Measurements from ENCODE around the gene SAMD4B. TPM values are rescaled to one million over a fixed set of nuclear protein-coding genes. Genes with fewer than 3 reads are reported as not detected.

SAMD4B gene
- total RNA-seq, 1 experiment from 2014 or later, result 135 TPM

DNA sequence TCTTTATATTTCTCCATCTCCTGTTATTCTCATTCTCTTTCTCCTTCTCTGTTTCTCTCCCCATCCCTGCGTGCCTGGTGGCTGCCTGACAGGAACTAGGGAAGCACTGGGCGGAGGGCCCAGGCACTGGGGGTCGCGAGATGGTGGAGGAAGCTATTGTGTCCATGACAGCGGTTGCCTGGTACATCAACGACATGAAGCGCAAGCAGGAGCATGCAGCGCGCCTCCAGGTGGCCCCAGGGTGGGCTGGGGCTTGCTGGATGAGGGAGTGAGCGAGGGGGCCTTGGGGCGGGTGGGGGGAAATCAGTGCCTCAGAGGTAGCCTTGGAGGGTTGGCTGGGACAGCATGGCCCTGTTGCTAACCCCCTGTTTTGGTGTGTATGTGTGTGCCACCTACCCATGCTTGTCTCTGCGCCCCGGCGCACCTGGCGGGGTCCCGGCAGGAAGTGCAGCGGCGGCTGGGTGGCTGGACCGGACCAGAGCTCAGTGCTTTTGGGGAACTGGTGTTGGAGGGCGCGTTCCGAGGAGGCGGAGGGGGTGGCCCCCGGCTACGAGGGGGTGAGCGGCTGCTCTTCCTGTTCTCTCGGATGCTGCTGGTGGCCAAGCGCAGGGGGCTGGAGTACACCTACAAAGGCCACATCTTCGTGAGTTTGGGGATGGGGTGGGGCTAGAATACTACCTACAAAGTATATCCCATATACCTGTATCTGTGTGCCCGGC, 75.4 kb downstream of the SAMD4B start:
- DNase-seq, result no peak
- Histone ChIP-seq H3T11ph (ENCODE audit: low read length) (no peak overlapping the region), H3K9me3 (ENCODE audit: control insufficient read depth, low read depth, low read length) (no peaks in the 10 kb centered on the region), H3K4ac (ENCODE audit: low read depth, low read length) (no peak overlapping the region), H3K79me1 (ENCODE audit: insufficient read depth, low read depth, low read length, poor library complexity, severe bottlenecking) (peaks cover 6% of the 10 kb centered on the region), H3K4me1 (ENCODE audit: insufficient read depth, low read length) (no peaks in the 10 kb centered on the region), H4K8ac (replicated peaks; ENCODE audit: insufficient read length, low read depth, low read length) (no peak overlapping the region), H3K4me2 (ENCODE audit: insufficient read depth, insufficient read length, low read length) (no peak overlapping the region), H3K23ac (ENCODE audit: insufficient read length, low read depth, low read length) (no peak overlapping the region), H2BK5ac (ENCODE audit: insufficient read length, low read length) (no peak overlapping the region), H3K23me2 (ENCODE audit: insufficient read length, low read depth, low read length, poor library complexity, severe bottlenecking) (peaks cover 7% of the 10 kb centered on the region), H3K27ac (ENCODE audit: insufficient read length, low read depth, low read length) (no peak overlapping the region), H2AK5ac (ENCODE audit: insufficient read length, low read length) (no peak overlapping the region), H2AFZ (ENCODE audit: low read length) (no peak overlapping the region), H3K56ac (ENCODE audit: insufficient read length, low read depth, low read length) (no peak overlapping the region), H3K14ac (ENCODE audit: insufficient read depth, low read length) (no peak overlapping the region), H2BK120ac (ENCODE audit: low read depth, low read length, poor library complexity, severe bottlenecking) (no peak overlapping the region), H3K79me2 (ENCODE audit: insufficient read depth, low read length) (peaks cover 6% of the 10 kb centered on the region; the same call in 1 of the 2 replicates), H4K91ac (ENCODE audit: insufficient read length, low read depth, low read length) (no peak overlapping the region), H2BK12ac (ENCODE audit: insufficient read length, low read depth, low read length) (no peak overlapping the region), H2BK15ac (ENCODE audit: low read depth, low read length) (no peak overlapping the region), H3K18ac (ENCODE audit: insufficient read length, low read depth, low read length) (no peak overlapping the region), H4K20me1 (ENCODE audit: control insufficient read depth, insufficient read depth, insufficient read length) (no peaks in the 10 kb centered on the region), H3K9ac (ENCODE audit: extremely low read depth, insufficient read length, low read length) (no peak overlapping the region), H3K27me3 (ENCODE audit: insufficient read depth, low read length) (no peaks in the 10 kb centered on the region), H2BK20ac (ENCODE audit: low read depth, low read length, poor library complexity, severe bottlenecking) (no peak overlapping the region), H4K5ac (ENCODE audit: insufficient read length, low read depth, low read length) (no peak overlapping the region)
- Mint-ChIP-seq H3K4me3 (no peak overlapping the region), H3K27me3 (ENCODE audit: low read depth) (no peaks in the 10 kb centered on the region), H3K27ac (peak overlapping the region in 1 of 3 experiments; percentile 41; a peak in 1 of 7 replicates), H3K4me1 (peaks cover 13 to 21% of the 10 kb centered on the region in 2 experiments), H3K9me3 (no peaks in the 10 kb centered on the region), H3K36me3 (ENCODE audit: insufficient read depth in 1 of 3, low read depth in 3 of 3) (peaks cover 22 to 79% (median 58%) of the 10 kb centered on the region in 3 experiments; a peak in 6 of 7 replicates)
- no CpG with 5 or more reads among the region's 30 CpGs for WGBS (ENCODE audit: extremely low coverage, insufficient read length, low lambda C conversion rate)
- TF ChIP-seq, protein P1, sequence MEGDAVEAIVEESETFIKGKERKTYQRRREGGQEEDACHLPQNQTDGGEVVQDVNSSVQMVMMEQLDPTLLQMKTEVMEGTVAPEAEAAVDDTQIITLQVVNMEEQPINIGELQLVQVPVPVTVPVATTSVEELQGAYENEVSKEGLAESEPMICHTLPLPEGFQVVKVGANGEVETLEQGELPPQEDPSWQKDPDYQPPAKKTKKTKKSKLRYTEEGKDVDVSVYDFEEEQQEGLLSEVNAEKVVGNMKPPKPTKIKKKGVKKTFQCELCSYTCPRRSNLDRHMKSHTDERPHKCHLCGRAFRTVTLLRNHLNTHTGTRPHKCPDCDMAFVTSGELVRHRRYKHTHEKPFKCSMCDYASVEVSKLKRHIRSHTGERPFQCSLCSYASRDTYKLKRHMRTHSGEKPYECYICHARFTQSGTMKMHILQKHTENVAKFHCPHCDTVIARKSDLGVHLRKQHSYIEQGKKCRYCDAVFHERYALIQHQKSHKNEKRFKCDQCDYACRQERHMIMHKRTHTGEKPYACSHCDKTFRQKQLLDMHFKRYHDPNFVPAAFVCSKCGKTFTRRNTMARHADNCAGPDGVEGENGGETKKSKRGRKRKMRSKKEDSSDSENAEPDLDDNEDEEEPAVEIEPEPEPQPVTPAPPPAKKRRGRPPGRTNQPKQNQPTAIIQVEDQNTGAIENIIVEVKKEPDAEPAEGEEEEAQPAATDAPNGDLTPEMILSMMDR (conservative IDR thresholded peaks at IDR 0.05), result no peak
